ENCODE data around the gene KCNJ1. TPM values are rescaled to one million over a fixed set of nuclear protein-coding genes. Genes with fewer than 3 reads are reported as not detected.

Gene KCNJ1
- total and polyA plus RNA-seq, 10 of the 15 experiments (the other 5 are each of a cell fraction or from before 2014, with no cell fraction given), result not detected

- TF ChIP-seq, protein P1, sequence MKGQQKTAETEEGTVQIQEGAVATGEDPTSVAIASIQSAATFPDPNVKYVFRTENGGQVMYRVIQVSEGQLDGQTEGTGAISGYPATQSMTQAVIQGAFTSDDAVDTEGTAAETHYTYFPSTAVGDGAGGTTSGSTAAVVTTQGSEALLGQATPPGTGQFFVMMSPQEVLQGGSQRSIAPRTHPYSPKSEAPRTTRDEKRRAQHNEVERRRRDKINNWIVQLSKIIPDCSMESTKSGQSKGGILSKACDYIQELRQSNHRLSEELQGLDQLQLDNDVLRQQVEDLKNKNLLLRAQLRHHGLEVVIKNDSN (IDR thresholded peaks at IDR 0.05; ENCODE audit: borderline replicate concordance, extremely low read length, insufficient read depth, low read depth, low read length), result no peak
- TF ChIP-seq CEBPB (IDR thresholded peaks at IDR 0.05; ENCODE audit: borderline replicate concordance in 1 of 2, low read depth in 2 of 2, low read length in 2 of 2) (no peak), POLR2AphosphoS2 (IDR thresholded peaks at IDR 0.05; ENCODE audit: low read depth, low read length) (no peak)
Measured at GRCh38 chr11:128857341-128857740, 9.8 kb downstream of the KCNJ1 start (continued).

DNA sequence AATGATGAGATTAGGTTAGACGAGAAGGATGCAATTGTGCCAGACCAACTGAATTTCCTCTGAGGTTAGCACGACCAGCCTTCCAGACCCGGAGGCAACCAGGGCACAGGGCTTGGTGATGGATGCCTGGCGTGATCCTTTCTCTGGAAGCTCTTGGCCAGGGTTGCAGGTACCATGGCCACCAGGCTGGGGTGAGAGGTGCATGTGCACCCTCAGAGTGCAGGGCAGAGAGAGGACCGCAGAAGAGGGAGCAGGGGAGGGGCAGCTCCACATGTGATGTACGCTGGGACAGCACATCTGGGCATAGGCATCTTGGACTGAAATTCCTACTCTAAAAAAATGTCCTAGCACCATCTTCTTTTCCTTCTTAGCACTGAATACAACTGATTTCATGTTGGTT is 10.9 kb downstream of the KCNJ1 start:
- ChIA-PET CTCF (interaction anchor here (1.1 to 2.5 kb wide), 3 partner anchors 25 to 706 kb away, joined by 3 to 11 read pairs (median 4); no protein-coding TSS in a partner anchor), POLR2A (no interaction called here), RAD21 (ENCODE audit: unreplicated experiment) (no interaction called here), SMC1A (ENCODE audit: uncharacterized antibody, unreplicated experiment) (interaction anchor here (1.3 to 2.4 kb wide), 2 partner anchors 211 to 699 kb away, joined by 3 to 6 read pairs; no protein-coding TSS in a partner anchor)
- FAIRE-seq (no peak), DNase-seq (ENCODE audit: low read depth, low spot score) (no peak), ATAC-seq (no peak)
- WGBS (ENCODE audit: insufficient coverage, insufficient replicate concordance, low lambda C conversion rate, missing lambda C conversion rate), result 42% methylated on average over 6 of the region's 6 CpGs
- no TSS peak for BruUV-seq (replicated peaks)
- Histone ChIP-seq H3K9ac (ENCODE audit: control insufficient read depth, insufficient read depth, low read length) (no peak overlapping the region), H3K4me2 (ENCODE audit: control insufficient read depth, insufficient read depth) (no peak overlapping the region), H3K27me3 (replicated peaks in 1 of 2; ENCODE audit: control insufficient read depth in 2 of 2, insufficient read depth in 2 of 2, low read length in 1 of 2) (no peaks in the 10 kb centered on the region; a peak in 2 of 4 replicates), H4K20me1 (ENCODE audit: control insufficient read depth, insufficient read depth) (no peaks in the 10 kb centered on the region), H3K36me3 (ENCODE audit: control insufficient read depth in 2 of 2, insufficient read depth in 2 of 2, low read length in 1 of 2) (no peaks in the 10 kb centered on the region), H3K79me2 (ENCODE audit: control insufficient read depth, insufficient read depth, low read length) (no peaks in the 10 kb centered on the region), H3K27ac (ENCODE audit: control insufficient read depth, insufficient read depth) (no peak overlapping the region), H3K9me3 (replicated peaks; ENCODE audit: control insufficient read depth, insufficient read depth, low read length) (no peaks in the 10 kb centered on the region), H3K4me1 (ENCODE audit: control insufficient read depth, insufficient read depth, low read length) (no peaks in the 10 kb centered on the region), H3K4me3 (no peak overlapping the region), H2AFZ (ENCODE audit: control insufficient read depth, low read depth, low read length) (no peak overlapping the region)
- intact Hi-C loops (cut with micrococcal nuclease; ENCODE audit: unreplicated experiment) (no loop called here), in situ Hi-C loops (cut with MboI) (loop anchor here (5.0 to 10.0 kb wide), 2 partner anchors 689 to 831 kb away; no protein-coding TSS in a partner anchor)
- TF ChIP-seq POLR2AphosphoS5 (IDR thresholded peaks at IDR 0.05; ENCODE audit: low read length) (no peak), PBX3 (IDR thresholded peaks at IDR 0.05; ENCODE audit: insufficient replicate concordance, low read depth, low read length) (no peak), TAF1 (IDR thresholded peaks at IDR 0.05; ENCODE audit: borderline replicate concordance, low read depth, low read length) (no peak), ESRRA (IDR thresholded peaks at IDR 0.05; ENCODE audit: low read length) (no peak), NFIC (IDR thresholded peaks at IDR 0.05; ENCODE audit: low read depth, low read length) (no peak), E4F1 (IDR thresholded peaks at IDR 0.05; ENCODE audit: borderline replicate concordance, partially characterized antibody) (no peak), ZSCAN29 (IDR thresholded peaks at IDR 0.05) (no peak), GABPA (IDR thresholded peaks at IDR 0.05; ENCODE audit: low read depth) (no peak), NKRF (conservative IDR thresholded peaks at IDR 0.05) (no peak), BMI1 (IDR thresholded peaks at IDR 0.05; ENCODE audit: borderline replicate concordance) (no peak), POU2F2 (IDR thresholded peaks at IDR 0.05; ENCODE audit: borderline replicate concordance, low read depth, low read length) (no peak), MEF2A (IDR thresholded peaks at IDR 0.05; ENCODE audit: insufficient read depth, low read depth, low read length) (no peak), MTA2 (IDR thresholded peaks at IDR 0.05; ENCODE audit: low read depth) (no peak), CREB1 (IDR thresholded peaks at IDR 0.05; ENCODE audit: low read depth) (no peak)

All from GM12878 (cell line).